Measurements from ENCODE around the gene SLC2A4. TPM values are rescaled to one million over a fixed set of nuclear protein-coding genes. Genes with fewer than 3 reads are reported as not detected.
"Not testable (repeated sequence)": the region's sequence is repeated elsewhere in the genome, so short reads cannot be mapped to it uniquely, and the experiment has no call there.

SLC2A4 gene
- total RNA-seq, 2 donors from 2014 or later: 1.9 to 5.7 TPM

DNA sequence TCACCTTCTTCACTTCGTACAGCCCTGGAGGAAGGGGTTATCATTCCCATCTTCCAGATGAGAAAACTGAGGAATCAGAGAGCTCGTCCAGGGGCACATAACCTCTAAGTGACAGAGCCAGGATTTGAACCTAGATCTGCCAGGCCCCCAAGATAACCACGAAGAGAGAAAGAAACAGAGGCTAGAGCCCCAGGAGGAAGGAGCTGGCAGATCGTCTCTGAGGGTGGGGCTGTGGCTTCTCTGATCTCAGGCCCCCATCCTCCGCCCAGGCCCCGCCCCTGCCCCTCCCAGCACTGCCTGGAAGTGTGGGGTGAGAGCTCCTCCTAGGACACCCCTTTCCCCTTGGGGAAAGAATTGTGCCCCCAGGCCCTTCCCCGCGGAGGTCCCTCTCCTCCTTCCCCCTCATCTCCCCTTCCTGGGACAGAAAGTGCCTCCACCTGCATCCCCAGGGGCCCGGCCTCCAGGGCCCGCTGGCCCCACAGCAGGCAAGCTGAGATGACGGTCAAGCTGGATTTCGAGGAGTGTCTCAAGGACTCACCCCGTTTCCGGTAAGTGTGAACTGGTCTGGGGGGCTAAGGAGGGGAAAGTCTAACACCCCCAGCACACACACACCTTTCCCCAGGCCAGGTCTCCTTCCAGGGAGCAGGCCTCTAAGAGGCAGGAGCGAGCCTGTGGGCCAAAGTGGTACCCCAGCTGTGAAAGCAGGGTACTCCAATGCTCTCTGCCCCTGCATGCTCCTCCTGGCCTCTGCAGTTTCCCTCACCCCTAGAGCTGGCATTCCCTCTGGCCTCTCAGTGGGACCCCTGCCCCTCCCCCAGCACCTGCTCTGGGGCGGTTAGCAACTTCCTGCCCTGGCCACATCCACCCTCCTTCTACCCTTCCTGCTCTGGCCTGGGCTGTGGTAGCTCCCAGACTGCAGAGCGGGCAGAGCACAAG, 55.0 kb downstream of the SLC2A4 start, which contains the start of gene ACAP1:
Gene ACAP1, plus strand, starts transcription at position 290 of the 936 bp plus-strand sequence. Its CDS starts 206 bp downstream, at position 496.
- Histone ChIP-seq H3K4me3 (peak within 1 kb of the TSS; percentile 27), H3K9ac (ENCODE audit: low read depth in 2 of 2, low read length in 2 of 2) (peak within 1 kb of the TSS; percentile 27 to 64), H3K4me1 (no peaks in the 10 kb centered on the region), H3K9me3 (no peaks in the 10 kb centered on the region), H3K27me3 (no peaks in the 10 kb centered on the region), H3K27ac (peak within 1 kb of the TSS; percentile 24), H3K36me3 (no peaks in the 10 kb centered on the region)
- intact Hi-C loops (cut with DNase I): no loop called here
- DNase-seq: peak; percentile 65
- no peak for TF ChIP-seq CTCF (IDR thresholded peaks at IDR 0.05)

- H3K9ac ChIP-seq (ENCODE audit: low read depth in 2 of 2, low read length in 2 of 2); H3K36me3 ChIP-seq; H3K27me3 ChIP-seq; H3K9me3 ChIP-seq; DNase-seq; intact Hi-C loops (cut with DNase I); H3K4me1 ChIP-seq; H3K27ac ChIP-seq: not testable (repeated sequence)
- H3K4me3 ChIP-seq: peak overlapping the region; percentile 27
These were observed 56.1 kb downstream of the SLC2A4 start for GRCh38 chr17:7337600-7337999.

Other genes starting within 250 kb of the SLC2A4 start
- gene SLC16A13, start 245.7 kb upstream of the SLC2A4 start, total RNA-seq: 10 to 100 TPM; 11.0 to 13.9 TPM
- under 1 TPM; 0.22 to 0.40 TPM for gene SLC16A11, start 237.6 kb upstream of the SLC2A4 start, total RNA-seq
- gene CLEC10A, start 201.5 kb upstream of the SLC2A4 start, total RNA-seq: 1 to 10 TPM in 1 of 2 donors, under 1 TPM in 1; 0.96 to 9.7 TPM
- gene ASGR2, start 166.9 kb upstream of the SLC2A4 start, total RNA-seq: under 1 TPM; 0.45 to 0.49 TPM
- 1 to 10 TPM in 1 of 2 donors, under 1 TPM in 1; 0.47 to 1.1 TPM for gene ASGR1, start 102.3 kb upstream of the SLC2A4 start, total RNA-seq
- gene DLG4, start 61.9 kb upstream of the SLC2A4 start, total RNA-seq: 1 to 10 TPM; 4.8 to 5.6 TPM
- 100 to 1,000 TPM; 606 to 859 TPM for gene ACADVL, start 61.8 kb upstream of the SLC2A4 start, total RNA-seq
- gene DVL2, start 47.2 kb upstream of the SLC2A4 start, total RNA-seq: 10 to 100 TPM; 32.4 to 42.4 TPM
- 10 to 100 TPM; 29.8 to 38.6 TPM for gene PHF23, start 42.3 kb upstream of the SLC2A4 start, total RNA-seq
- 100 to 1,000 TPM; 378 to 513 TPM for gene GABARAP, start 39.3 kb upstream of the SLC2A4 start, total RNA-seq
- gene CTDNEP1, start 30.0 kb upstream of the SLC2A4 start, total RNA-seq: 100 to 1,000 TPM; 124 to 145 TPM
- gene ELP5, start 29.5 kb upstream of the SLC2A4 start, total RNA-seq: 10 to 100 TPM; 34.4 to 77.9 TPM
- 100 to 1,000 TPM; 798 to 919 TPM for gene CLDN7, start 19.2 kb upstream of the SLC2A4 start, total RNA-seq
- 10 to 100 TPM; 22.1 to 40.4 TPM for gene YBX2, start 12.9 kb downstream of the SLC2A4 start, total RNA-seq
- 100 to 1,000 TPM; 367 to 917 TPM for gene EIF5A, start 25.9 kb downstream of the SLC2A4 start, total RNA-seq
- 10 to 100 TPM; 53.8 to 85.7 TPM for gene GPS2, start 33.6 kb downstream of the SLC2A4 start, total RNA-seq
- 10 to 100 TPM; 30.2 to 55.8 TPM for gene NEURL4, start 47.6 kb downstream of the SLC2A4 start, total RNA-seq
- 10 to 100 TPM in 1 of 2 donors, 1 to 10 TPM in 1; 7.4 to 12.1 TPM for gene ACAP1, start 54.8 kb downstream of the SLC2A4 start, total RNA-seq
- 10 to 100 TPM in 1 of 2 donors, 1 to 10 TPM in 1; 5.6 to 12.6 TPM for gene KCTD11, start 70.4 kb downstream of the SLC2A4 start, total RNA-seq
- gene TMEM95, start 73.4 kb downstream of the SLC2A4 start, total RNA-seq: not detected
- gene TNK1, start 99.4 kb downstream of the SLC2A4 start, total RNA-seq: 10 to 100 TPM; 18.0 to 22.6 TPM
- 10 to 100 TPM; 11.0 to 12.0 TPM for gene PLSCR3, start 112.8 kb downstream of the SLC2A4 start, total RNA-seq
- gene TMEM256, start 122.4 kb downstream of the SLC2A4 start, total RNA-seq: 100 to 1,000 TPM in 1 of 2 donors, 10 to 100 TPM in 1; 88.2 to 101 TPM
- 1 to 10 TPM; 2.5 to 5.0 TPM for gene NLGN2, start 126.1 kb downstream of the SLC2A4 start, total RNA-seq
- not detected for gene SPEM1, start 138.6 kb downstream of the SLC2A4 start, total RNA-seq
- gene SPEM2, start 143.9 kb downstream of the SLC2A4 start, total RNA-seq: not detected
- not detected for gene SPEM3, start 147.1 kb downstream of the SLC2A4 start, total RNA-seq
- gene TMEM102, start 153.7 kb downstream of the SLC2A4 start, total RNA-seq: 10 to 100 TPM; 20.4 to 20.6 TPM
- 1 to 10 TPM; 1.2 to 1.6 TPM for gene FGF11, start 157.8 kb downstream of the SLC2A4 start, total RNA-seq
- gene CHRNB1, start 163.3 kb downstream of the SLC2A4 start, total RNA-seq: 1 to 10 TPM; 4.3 to 6.1 TPM
- 10 to 100 TPM; 12.9 to 26.7 TPM for gene ZBTB4, start 197.9 kb downstream of the SLC2A4 start, total RNA-seq
- not detected for gene SLC35G6, start 199.7 kb downstream of the SLC2A4 start, total RNA-seq
- 100 to 1,000 TPM in 1 of 2 donors, 10 to 100 TPM in 1; 73.5 to 137 TPM for gene POLR2A, start 202.6 kb downstream of the SLC2A4 start, total RNA-seq

All from colonic mucosa (tissue), 4 donors.